HepG2 (cell line): ENCODE measurements around the gene PNP. TPM values are rescaled to one million over a fixed set of nuclear protein-coding genes. Genes with fewer than 3 reads are reported as not detected.
A peak's percentile ranks its signal among the peaks of the same experiment; 100 is the strongest.

ENCODE experiments used
- ATAC-seq: fragments of 200-7000 bp; cut with Tn5 transposase; 3 replicates; pipeline ENCODE4 v1.9.1; 2020; ENCODE audit warnings: mild to moderate bottlenecking, moderate library complexity
- BruUV-seq: library from RNA; stranded (reverse); fragments of 400-500 nt; replicated peaks from 2 replicates; lab custom pipeline; 2021; lab: Mats Ljungman, UMichigan
- CTCF ChIA-PET: fragments of 300-600 bp; formaldehyde crosslinking; extraction: SDS; loops from one replicate; lab custom pipeline; 2021; ENCODE audit warnings: low total read pairs, inconsistent platforms, low intra/inter-chr PET ratio; lab: Yijun Ruan, JAX
- POLR2A ChIA-PET: fragments of 350-600 bp; sonication (Branson Sonifier 250); formaldehyde crosslinking; loops from one replicate; lab custom pipeline; 2020; ENCODE audit warnings: antibody characterized with exemption, inconsistent platforms; lab: Yijun Ruan, JAX
- DNase-seq: peaks from one replicate; pipeline ENCODE4 v3.0.0-alpha.2; 2015; ENCODE audit warnings: low spot score
- FAIRE-seq: peaks from 3 replicates; lab custom pipeline; 2011; peaks lifted over from hg19 to GRCh38; lab: Jason Lieb, UNC
- H2AFZ ChIP-seq: one replicate; pipeline ENCODE4 v1.6.1; 2011; ENCODE audit warnings: low read length, inconsistent platforms
- H3K27ac ChIP-seq: fragments of 300-600 bp; 3 replicates; pipeline ENCODE4 v1.8.0; 2011; ENCODE audit warnings: mixed run types, mild to moderate bottlenecking, mixed read lengths, low read length, inconsistent platforms; ENCODE audit not compliant: insufficient read depth; ENCODE audit errors: extremely low read length
- H3K27me3 ChIP-seq, 2 experiments: fragments of 200-600 bp in 1 of 2; 2 replicates in 1 of 2; 3 replicates in 1 of 2; pipeline versions ENCODE4 v1.6.0 to v1.8.0; 2011; ENCODE audit warnings: low read length in 2 of 2, mild to moderate bottlenecking in 2 of 2, moderate library complexity in 2 of 2, inconsistent platforms in 1 of 2; ENCODE audit not compliant: insufficient read depth in 2 of 2, control insufficient read depth in 1 of 2
- H3K36me3 ChIP-seq, 2 experiments: fragments of 200-600 bp in 1 of 2; replicated peaks in 1 of 2; 2 replicates in 1 of 2; 3 replicates in 1 of 2; pipeline versions ENCODE4 v1.5.1 to v1.8.0; 2011; ENCODE audit warnings: low read length in 2 of 2, inconsistent platforms in 1 of 2; ENCODE audit not compliant: insufficient read depth in 2 of 2, control insufficient read depth in 1 of 2
- H3K4me1 ChIP-seq: 2 replicates; pipeline ENCODE4 v1.5.1; 2012; ENCODE audit warnings: low read length, inconsistent platforms; ENCODE audit not compliant: insufficient read depth
- H3K4me2 ChIP-seq: 2 replicates; pipeline ENCODE4 v1.6.0; 2011; ENCODE audit warnings: low read depth, low read length, inconsistent platforms
- H3K4me3 ChIP-seq, 3 experiments: fragments of 200-600 bp in 1 of 3; sonication (generic), shearing (Covaris generic) in 1 of 3; replicated peaks in 1 of 3; 2 replicates each; pipeline ENCODE4 v1.5.1; 2011 to 2016; ENCODE audit warnings: low read length in 3 of 3, inconsistent platforms in 2 of 3, low read depth in 2 of 3, mild to moderate bottlenecking in 2 of 3, control low read depth in 1 of 3, mixed read lengths in 1 of 3; ENCODE audit not compliant: insufficient read depth in 1 of 3
- H3K79me2 ChIP-seq: one replicate; pipeline ENCODE4 v1.6.1; 2011; ENCODE audit warnings: low read length, inconsistent platforms; ENCODE audit not compliant: insufficient read depth
- H3K9ac ChIP-seq: 2 replicates; pipeline ENCODE4 v1.6.0; 2011; ENCODE audit warnings: mild to moderate bottlenecking, low read depth, low read length, inconsistent platforms; ENCODE audit not compliant: insufficient read depth
- H3K9me3 ChIP-seq: 2 replicates; pipeline ENCODE4 v1.5.1; 2012; ENCODE audit warnings: mild to moderate bottlenecking, low read length
- H4K20me1 ChIP-seq: 2 replicates; pipeline ENCODE4 v1.6.0; 2011; ENCODE audit warnings: inconsistent platforms, mild to moderate bottlenecking, low read length, moderate library complexity; ENCODE audit not compliant: insufficient read depth
- ASH2L ChIP-seq: fragments of 300-600, 200-600 bp; sonication (generic); IDR thresholded peaks from 2 replicates; pipeline ENCODE4 v1.7.0; 2017; ENCODE audit warnings: low read depth, mild to moderate bottlenecking, moderate library complexity, mixed read lengths, low read length; ENCODE audit not compliant: insufficient read length
- BHLHE40 ChIP-seq: IDR thresholded peaks from 2 replicates; pipeline ENCODE4 v1.6.1; 2011; ENCODE audit warnings: low read length, improper control_type of control experiment
- HDAC1 ChIP-seq: sonication (generic); formaldehyde crosslinking; IDR thresholded peaks from 2 replicates; pipeline ENCODE4 v1.5.1; 2020; ENCODE audit warnings: mild to moderate bottlenecking, missing genetic modification reagents
- HOXA3 ChIP-seq: sonication (generic); formaldehyde crosslinking; IDR thresholded peaks from 2 replicates; pipeline ENCODE4 v1.5.0; 2020; ENCODE audit warnings: missing genetic modification reagents
- MEF2D ChIP-seq: sonication (generic); formaldehyde crosslinking; IDR thresholded peaks from 2 replicates; pipeline ENCODE4 v1.5.1; 2020; ENCODE audit warnings: mild to moderate bottlenecking, missing genetic modification reagents
- POLR2AphosphoS5 ChIP-seq: IDR thresholded peaks from 2 replicates; pipeline ENCODE4 v1.6.1; 2012; ENCODE audit warnings: low read depth, low read length
- SAP130 ChIP-seq: IDR thresholded peaks from 2 replicates; pipeline ENCODE4 v1.6.1; 2016; ENCODE audit warnings: low read depth
- ZEB1 ChIP-seq: IDR thresholded peaks from 2 replicates; pipeline ENCODE4 v1.6.1; 2012; ENCODE audit warnings: mild to moderate bottlenecking, low read depth, inconsistent platforms; ENCODE audit not compliant: insufficient replicate concordance
- ZNF280D ChIP-seq: sonication (generic); formaldehyde crosslinking; IDR thresholded peaks from 2 replicates; pipeline ENCODE4 v1.5.1; 2020; ENCODE audit warnings: mild to moderate bottlenecking, missing genetic modification reagents
- ZNF558 ChIP-seq: sonication (generic); formaldehyde crosslinking; IDR thresholded peaks from 2 replicates; pipeline ENCODE4 v1.9.0; 2022; ENCODE audit warnings: mild to moderate bottlenecking, missing genetic modification reagents, borderline replicate concordance
- ZNF781 ChIP-seq: sonication (generic); formaldehyde crosslinking; IDR thresholded peaks from 2 replicates; pipeline ENCODE4 v1.5.1; 2020; ENCODE audit warnings: borderline replicate concordance, mild to moderate bottlenecking, missing genetic modification reagents; ENCODE audit errors: not compliant biosample characterization
- WGBS: methylation state at CpG from one replicate; pipeline ENCODE4 v1.1.6; 2017; ENCODE audit warnings: low lambda C conversion rate; 5-methylcytosine and 5-hydroxymethylcytosine counted together
- in situ Hi-C: cut with HindIII; loops from 2 replicates; pipeline ENCODE4 v1.10.0; 2017; ENCODE audit warnings: low pct_unique_long_range_greater_than_20kb; ENCODE audit not compliant: extremely low pct_ligation_motif_present
- intact Hi-C: fragments of 100-400 bp; cut with micrococcal nuclease; formaldehyde crosslinking; loops from one replicate; pipeline ENCODE4 v1.10.0; 2022; ENCODE audit not compliant: unreplicated experiment
- polyA plus RNA-seq, 8 experiments: library from polyadenylated mRNA; depleted of rRNA in 3 of 8; stranded (reverse) in 7 of 8; unstranded in 1 of 8; fragments of >200 nt; fragmentation: Illumina TruSeq in 4 of 8; extraction: Trizol in 4 of 8; gene quantifications; 2 replicates each; pipeline versions ENCODE4 v1.2.1 to v1.2.3, GENCODE V29; 2011 to 2016; ENCODE audit warnings: low read depth in 4 of 8, missing spikeins in 1 of 8, mixed read lengths in 1 of 8; ENCODE audit not compliant: insufficient read depth in 1 of 8
- total RNA-seq, 5 experiments: library from RNA; depleted of rRNA; stranded (reverse); fragments of >200 nt; fragmentation: Illumina TruSeq; extraction: Trizol; gene quantifications; 2 replicates each; pipeline ENCODE4 v1.2.3, GENCODE V29; 2016; ENCODE audit warnings: low read depth in 1 of 5

The PNP gene
- total and polyA plus RNA-seq, 2 of the 13 experiments (the other 11 are each of a cell fraction or from before 2014, with no cell fraction given) = 45.4 to 74.8 TPM

GRCh38 chr14:20470603-20470901 lies 1.3 kb downstream of the PNP start:
- DNase-seq (no peak), ATAC-seq (no peak), FAIRE-seq (no peak)
- in situ Hi-C loops = loop anchor here (25.0 kb wide), 2 partner anchors 133 to 142 kb away; partner anchors contain the start of genes CCNB1IP1 and PARP2
- peaks cover 4 to 23% of the 10 kb centered on the region in 2 experiments for H3K36me3 ChIP-seq
- H2AFZ ChIP-seq = peak overlapping the region; percentile 78
- H3K27ac ChIP-seq = peak overlapping the region; percentile 53
- no peaks in the 10 kb centered on the region for H4K20me1 ChIP-seq
- BruUV-seq = no TSS peak
- CTCF ChIA-PET = no interaction called here
- H3K27me3 ChIP-seq = no peaks in the 10 kb centered on the region
- no peaks in the 10 kb centered on the region for H3K9me3 ChIP-seq
- peak overlapping the region; percentile 99 for H3K4me2 ChIP-seq
- WGBS = 0% methylated on average over 2 of the region's 2 CpGs
- H3K9ac ChIP-seq = peak overlapping the region; percentile 70
- peaks cover 17% of the 10 kb centered on the region for H3K79me2 ChIP-seq
- H3K4me1 ChIP-seq = peaks cover 46% of the 10 kb centered on the region
- intact Hi-C loops = no loop called here
- POLR2A ChIA-PET = interaction anchor here (0.7 to 4.1 kb wide), 9 partner anchors 9 to 211 kb away, joined by 3 to 46 read pairs (median 6); partner anchors contain the start of genes APEX1, OSGEP, PARP2 and PIP4P1
- peak overlapping the region; percentile 54 to 93 (median 74) for H3K4me3 ChIP-seq
- TF ChIP-seq ZNF781 (CRISPR knock-in tag) = peak; percentile 55
- TF ChIP-seq SAP130 (CRISPR knock-in tag) = peak; percentile 3; the same call in 1 of the 2 replicates
- 0 out of 2 replicates have a peak, but pooled peaks have one; percentile 55 for TF ChIP-seq ZNF558 (CRISPR knock-in tag)
- TF ChIP-seq POLR2AphosphoS5 = no peak
- TF ChIP-seq HOXA3 (CRISPR knock-in tag) = no peak
- 0 out of 2 replicates have a peak, but pooled peaks have one; percentile 40 for TF ChIP-seq ZNF280D (CRISPR knock-in tag)
- TF ChIP-seq BHLHE40 = no peak
- peak; percentile 38 for TF ChIP-seq ZEB1
- TF ChIP-seq ASH2L = peak; percentile 5
- TF ChIP-seq HDAC1 (CRISPR knock-in tag) = peak; percentile 13; the same call in 1 of the 2 replicates
- TF ChIP-seq MEF2D (CRISPR knock-in tag) = peak; percentile 22; the same call in 1 of the 2 replicates
